GM19397 (cell line): ENCODE data around the gene ZIC4.
A peak's percentile ranks its signal among the peaks of the same experiment; 100 is the strongest.

ENCODE experiments used
- ATAC-seq: cut with Tn5 transposase; IDR thresholded peaks from one replicate; pipeline ENCODE4 v1.9.1; 2021; ENCODE audit warnings: mild to moderate bottlenecking, moderate library complexity; ENCODE audit not compliant: unreplicated experiment

The ZIC4 gene

GRCh38 chr3:147373301-147373700, 33.0 kb downstream of the ZIC4 start:
- ATAC-seq = no peak

- ATAC-seq = no peak
These were observed 33.8 kb downstream of the ZIC4 start for GRCh38 chr3:147372525-147373027.

GRCh38 chr3:147371771-147372340, 34.5 kb downstream of the ZIC4 start:
- ATAC-seq = no peak

- ATAC-seq = no peak
These were observed 35.2 kb downstream of the ZIC4 start for GRCh38 chr3:147371140-147371539.

GRCh38 chr3:147370349-147370748, 36.0 kb downstream of the ZIC4 start:
- no peak for ATAC-seq

GRCh38 chr3:147369661-147370123, 36.7 kb downstream of the ZIC4 start:
- no peak for ATAC-seq

- no peak for ATAC-seq
These were observed 37.1 kb downstream of the ZIC4 start for GRCh38 chr3:147369231-147369630.

GRCh38 chr3:147368561-147369221, 37.7 kb downstream of the ZIC4 start:
- ATAC-seq = no peak

- no peak for ATAC-seq
These were observed 38.2 kb downstream of the ZIC4 start for GRCh38 chr3:147368151-147368550.

GRCh38 chr3:147367676-147368075, 38.7 kb downstream of the ZIC4 start:
- ATAC-seq = no peak

GRCh38 chr3:147365196-147366115, 40.9 kb downstream of the ZIC4 start:
- no peak for ATAC-seq

GRCh38 chr3:147364771-147365170, 41.6 kb downstream of the ZIC4 start:
- ATAC-seq = no peak

- peak; percentile 70 for ATAC-seq
These were observed 44.6 kb downstream of the ZIC4 start for GRCh38 chr3:147361454-147362420.

- no peak for ATAC-seq
These were observed 45.5 kb downstream of the ZIC4 start for GRCh38 chr3:147360646-147361453.

GRCh38 chr3:147360051-147360439, 46.3 kb downstream of the ZIC4 start:
- ATAC-seq = no peak

- no peak for ATAC-seq
These were observed 46.9 kb downstream of the ZIC4 start for GRCh38 chr3:147359177-147360050.

GRCh38 chr3:147358144-147358992, 48.0 kb downstream of the ZIC4 start:
- ATAC-seq = no peak
